ENCODE data around the gene ATP8B3. TPM values are rescaled to one million over a fixed set of nuclear protein-coding genes. Genes with fewer than 3 reads are reported as not detected.

The ATP8B3 gene
- total RNA-seq, 2 donors from 2014 or later, result 0.51 to 0.74 TPM

- TF ChIP-seq CTCF (IDR thresholded peaks at IDR 0.05), result no peak
- Histone ChIP-seq H3K27me3 (no peaks in the 10 kb centered on the region), H3K4me1 (peaks cover 0 to 92% of the 10 kb centered on the region in 2 donors), H3K27ac (peak overlapping the region; percentile 83 to 88), H3K36me3 (no peaks in the 10 kb centered on the region), H3K4me3 (peak overlapping the region; percentile 20 to 56), H3K9me3 (no peaks in the 10 kb centered on the region)
- no peak for DNase-seq (ENCODE audit: low spot score)
Observed at GRCh38 chr19:1855828-1856255, 43.8 kb upstream of the ATP8B3 start.

- Histone ChIP-seq H3K27me3 (no peaks in the 10 kb centered on the region), H3K36me3 (no peaks in the 10 kb centered on the region), H3K4me3 (peak overlapping the region; percentile 20 to 56), H3K27ac (peak overlapping the region; percentile 83 to 88), H3K9me3 (no peaks in the 10 kb centered on the region), H3K4me1 (peaks cover 0 to 86% of the 10 kb centered on the region in 2 donors)
- TF ChIP-seq CTCF (IDR thresholded peaks at IDR 0.05), result peak in 1 of 2 donors; percentile 31
- peak; percentile 93 for DNase-seq (ENCODE audit: low spot score)
Observed at GRCh38 chr19:1855040-1855827, 43.2 kb upstream of the ATP8B3 start.

GRCh38 chr19:1854542-1855039 lies 42.5 kb upstream of the ATP8B3 start:
- Histone ChIP-seq H3K4me1 (peaks cover 0 to 80% of the 10 kb centered on the region in 2 donors), H3K4me3 (peak overlapping the region in 1 of 2 donors; percentile 56), H3K27ac (peak overlapping the region; percentile 83 to 88), H3K27me3 (no peaks in the 10 kb centered on the region), H3K36me3 (no peaks in the 10 kb centered on the region), H3K9me3 (no peaks in the 10 kb centered on the region)
- TF ChIP-seq CTCF (IDR thresholded peaks at IDR 0.05), result no peak
- no peak for DNase-seq (ENCODE audit: low spot score)

- TF ChIP-seq CTCF (IDR thresholded peaks at IDR 0.05), result no peak
- DNase-seq (ENCODE audit: low spot score), result no peak
- H3K4me1 ChIP-seq, result peaks cover 0 to 75% of the 10 kb centered on the region in 2 donors
- no peak overlapping the region for H3K4me3 ChIP-seq
- no peaks in the 10 kb centered on the region for H3K36me3 ChIP-seq
- H3K27me3 ChIP-seq, result no peaks in the 10 kb centered on the region
- H3K9me3 ChIP-seq, result no peaks in the 10 kb centered on the region
- peak overlapping the region; percentile 19 to 83 for H3K27ac ChIP-seq
Observed at GRCh38 chr19:1854039-1854541, 42.0 kb upstream of the ATP8B3 start.

- Histone ChIP-seq H3K4me3 (no peak overlapping the region), H3K36me3 (no peaks in the 10 kb centered on the region), H3K27ac (peak overlapping the region in 1 of 2 donors; percentile 83), H3K4me1 (peaks cover 0 to 68% of the 10 kb centered on the region in 2 donors), H3K27me3 (no peaks in the 10 kb centered on the region), H3K9me3 (no peaks in the 10 kb centered on the region)
- peak; percentile 84 for DNase-seq (ENCODE audit: low spot score)
- TF ChIP-seq CTCF (IDR thresholded peaks at IDR 0.05), result peak; percentile 87 to 94
Observed at GRCh38 chr19:1853295-1854038, 41.4 kb upstream of the ATP8B3 start.
